Keratinocyte (primary cell): ENCODE data around the gene DMKN.

ENCODE experiments used
- CTCF ChIP-seq, 3 experiments: IDR thresholded peaks in 1 of 3; conservative IDR thresholded peaks in 1 of 3; optimal IDR thresholded peaks in 1 of 3; 2 replicates in 2 of 3; 3 replicates in 1 of 3; pipeline versions ENCODE3 to v1.5.1; 2011; ENCODE audit warnings: low read length in 3 of 3, mild to moderate bottlenecking in 3 of 3, moderate library complexity in 2 of 3, control low read depth in 1 of 3, inconsistent platforms in 1 of 3; ENCODE audit not compliant: insufficient read depth in 2 of 3; ENCODE audit errors: extremely low read depth in 1 of 3
- EZH2 ChIP-seq: IDR thresholded peaks from one replicate; pipeline ENCODE4 v1.6.1; 2012; ENCODE audit warnings: inconsistent platforms, mild to moderate bottlenecking, low read length, moderate library complexity

- TF ChIP-seq CTCF (optimal IDR thresholded peaks at IDR 0.05 in 1 of 3, IDR thresholded peaks at IDR 0.05 in 1 of 3, conservative IDR thresholded peaks at IDR 0.05 in 1 of 3; ENCODE audit: extremely low read depth in 1 of 3, insufficient read depth in 2 of 3, low read length in 3 of 3) (no peak), EZH2 (no peak)
These were observed 43.3 kb downstream of the DMKN start for GRCh38 chr19:35470128-35470527.
